Ishikawa (cell line): ENCODE results near the gene AP4S1.
A peak's percentile ranks its signal among the peaks of the same experiment; 100 is the strongest.

Experiments
- CEBPB ChIP-seq: IDR thresholded peaks from 2 replicates; pipeline ENCODE4 v1.6.1; 2012
- CREB1 ChIP-seq: IDR thresholded peaks from 2 replicates; pipeline ENCODE4 v1.6.1; 2012; ENCODE audit warnings: low read depth
- EP300 ChIP-seq: IDR thresholded peaks from 2 replicates; pipeline ENCODE4 v1.6.1; 2012; ENCODE audit warnings: borderline replicate concordance
- MAX ChIP-seq: IDR thresholded peaks from 2 replicates; pipeline ENCODE4 v1.6.1; 2012
- NFIC ChIP-seq: IDR thresholded peaks from 2 replicates; pipeline ENCODE4 v1.6.1; 2012
- RAD21 ChIP-seq: IDR thresholded peaks from 2 replicates; pipeline ENCODE4 v1.6.1; 2012; ENCODE audit warnings: low read depth
- REST ChIP-seq: IDR thresholded peaks from 2 replicates; pipeline ENCODE4 v1.6.1; 2012; ENCODE audit warnings: low read depth, mild to moderate bottlenecking
- TAF1 ChIP-seq: IDR thresholded peaks from 2 replicates; pipeline ENCODE4 v1.6.1; 2012; ENCODE audit warnings: low read depth, mild to moderate bottlenecking
- ZBTB7A ChIP-seq: IDR thresholded peaks from 2 replicates; pipeline ENCODE4 v1.6.1; 2012; ENCODE audit warnings: low read depth

GRCh38 chr14:31026077-31026449 lies 614 bp downstream of the AP4S1 start, which contains the start of gene STRN3:
- TF ChIP-seq REST (no peak), NFIC (no peak), CEBPB (no peak), EP300 (no peak), CREB1 (no peak), TAF1 (peak; percentile 53; the same call in 1 of the 2 replicates), ZBTB7A (0 out of 2 replicates have a peak, but pooled peaks have one; percentile 53), RAD21 (no peak), MAX (no peak)
